ENCODE measurements around the gene ATP8B3. TPM values are rescaled to one million over a fixed set of nuclear protein-coding genes. Genes with fewer than 3 reads are reported as not detected.

ATP8B3 gene
- total RNA-seq, 1 donor from 2014 or later, result 0.96 TPM

DNA sequence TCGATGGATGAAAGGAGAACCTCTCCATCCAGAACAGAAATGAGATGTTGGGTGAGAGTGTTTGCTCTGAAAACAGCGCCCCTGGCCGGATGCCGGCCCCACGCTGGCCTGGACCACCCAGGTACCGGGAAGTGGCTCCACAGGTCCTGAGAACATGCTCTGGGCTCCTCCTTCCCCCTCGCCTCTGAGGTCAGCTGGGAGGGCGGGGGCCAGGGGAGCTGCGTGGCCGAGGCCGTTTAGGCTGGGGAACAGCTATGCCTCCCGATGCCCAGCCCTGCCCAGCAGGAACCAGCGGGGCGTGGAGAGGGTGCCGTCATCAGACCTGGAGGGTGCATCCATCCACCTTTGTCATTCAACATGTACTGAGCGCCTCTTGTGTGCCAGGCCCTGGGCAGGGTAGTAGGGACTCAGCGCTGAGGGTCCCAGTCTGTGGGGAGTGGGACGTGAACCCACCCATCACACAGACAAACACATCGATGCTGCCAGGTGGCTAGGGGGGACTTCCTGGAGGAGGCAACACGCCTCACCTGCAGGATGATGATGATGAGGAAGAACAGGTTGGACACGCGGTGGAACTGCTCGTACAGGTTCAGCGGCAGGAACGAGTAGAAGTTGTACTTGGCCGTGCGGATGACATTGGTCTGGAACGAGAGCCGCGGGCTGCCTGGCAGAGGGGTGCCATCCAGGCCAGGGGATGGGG lies 4.2 kb downstream of the ATP8B3 start:
- TF ChIP-seq, protein P1, sequence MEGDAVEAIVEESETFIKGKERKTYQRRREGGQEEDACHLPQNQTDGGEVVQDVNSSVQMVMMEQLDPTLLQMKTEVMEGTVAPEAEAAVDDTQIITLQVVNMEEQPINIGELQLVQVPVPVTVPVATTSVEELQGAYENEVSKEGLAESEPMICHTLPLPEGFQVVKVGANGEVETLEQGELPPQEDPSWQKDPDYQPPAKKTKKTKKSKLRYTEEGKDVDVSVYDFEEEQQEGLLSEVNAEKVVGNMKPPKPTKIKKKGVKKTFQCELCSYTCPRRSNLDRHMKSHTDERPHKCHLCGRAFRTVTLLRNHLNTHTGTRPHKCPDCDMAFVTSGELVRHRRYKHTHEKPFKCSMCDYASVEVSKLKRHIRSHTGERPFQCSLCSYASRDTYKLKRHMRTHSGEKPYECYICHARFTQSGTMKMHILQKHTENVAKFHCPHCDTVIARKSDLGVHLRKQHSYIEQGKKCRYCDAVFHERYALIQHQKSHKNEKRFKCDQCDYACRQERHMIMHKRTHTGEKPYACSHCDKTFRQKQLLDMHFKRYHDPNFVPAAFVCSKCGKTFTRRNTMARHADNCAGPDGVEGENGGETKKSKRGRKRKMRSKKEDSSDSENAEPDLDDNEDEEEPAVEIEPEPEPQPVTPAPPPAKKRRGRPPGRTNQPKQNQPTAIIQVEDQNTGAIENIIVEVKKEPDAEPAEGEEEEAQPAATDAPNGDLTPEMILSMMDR (IDR thresholded peaks at IDR 0.05; ENCODE audit: insufficient read depth, low read length, poor library complexity, severe bottlenecking), result no peak
- DNase-seq (ENCODE audit: low read depth), result no peak

DNA sequence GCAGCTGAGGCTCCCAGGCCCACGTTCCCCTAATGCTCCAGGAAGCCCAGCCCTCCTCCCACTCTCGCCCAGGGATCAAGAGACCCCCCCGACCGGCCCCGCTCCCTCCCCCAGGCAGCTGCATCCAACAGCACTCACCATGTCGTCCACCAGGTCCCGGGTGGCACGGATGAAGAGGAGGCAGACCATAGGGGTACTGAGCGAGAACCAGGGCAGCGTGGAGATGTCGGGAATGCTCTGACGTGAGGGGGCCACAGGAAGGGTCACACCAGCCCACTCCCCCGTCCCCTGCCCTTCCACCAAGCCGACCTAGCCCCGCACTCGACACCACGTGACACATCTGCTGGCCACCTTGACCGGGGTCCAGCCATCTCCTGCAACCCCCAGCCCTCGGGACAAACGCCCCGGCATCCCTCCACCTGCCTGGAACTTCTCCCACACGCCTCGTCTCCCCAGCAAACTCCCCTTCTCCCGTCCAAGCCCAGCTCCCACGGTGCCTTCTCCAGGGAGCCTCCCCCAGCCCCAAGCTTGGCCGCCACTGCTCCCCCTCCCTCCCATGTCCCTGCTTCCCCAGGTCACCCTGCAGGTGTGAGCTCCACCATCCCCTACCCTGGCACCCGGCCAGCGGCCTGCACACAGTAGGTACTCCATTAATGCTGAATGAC lies 4.9 kb downstream of the ATP8B3 start:
- DNase-seq (ENCODE audit: low read depth), result no peak
- no peaks in the 10 kb centered on the region for H3K36me3 ChIP-seq (ENCODE audit: control insufficient read depth, insufficient read depth, low read length)
- peaks cover 3% of the 10 kb centered on the region for H3K27me3 ChIP-seq (ENCODE audit: control insufficient read depth, insufficient read depth, low read length)
- TF ChIP-seq, protein P1 (IDR thresholded peaks at IDR 0.05; ENCODE audit: insufficient read depth, low read length, poor library complexity, severe bottlenecking), result no peak
- H3K4me3 ChIP-seq (ENCODE audit: low read depth, low read length), result no peak overlapping the region

More for the DNA sequence above, 4.2 kb downstream of the ATP8B3 start:
- H3K36me3 ChIP-seq (ENCODE audit: control insufficient read depth, insufficient read depth, low read length), result no peaks in the 10 kb centered on the region
- H3K27me3 ChIP-seq (ENCODE audit: control insufficient read depth, insufficient read depth, low read length), result peaks cover 3% of the 10 kb centered on the region
- no peak overlapping the region for H3K4me3 ChIP-seq (ENCODE audit: low read depth, low read length)

GRCh38 chr19:1806184-1807029 lies 5.7 kb downstream of the ATP8B3 start:
- Histone ChIP-seq H3K36me3 (ENCODE audit: control insufficient read depth, insufficient read depth, low read length) (no peaks in the 10 kb centered on the region), H3K4me3 (ENCODE audit: low read depth, low read length) (no peak overlapping the region), H3K27me3 (ENCODE audit: control insufficient read depth, insufficient read depth, low read length) (peaks cover 3% of the 10 kb centered on the region)
- DNase-seq (ENCODE audit: low read depth), result no peak
- TF ChIP-seq, protein P1 (IDR thresholded peaks at IDR 0.05; ENCODE audit: insufficient read depth, low read length, poor library complexity, severe bottlenecking), result no peak

DNA sequence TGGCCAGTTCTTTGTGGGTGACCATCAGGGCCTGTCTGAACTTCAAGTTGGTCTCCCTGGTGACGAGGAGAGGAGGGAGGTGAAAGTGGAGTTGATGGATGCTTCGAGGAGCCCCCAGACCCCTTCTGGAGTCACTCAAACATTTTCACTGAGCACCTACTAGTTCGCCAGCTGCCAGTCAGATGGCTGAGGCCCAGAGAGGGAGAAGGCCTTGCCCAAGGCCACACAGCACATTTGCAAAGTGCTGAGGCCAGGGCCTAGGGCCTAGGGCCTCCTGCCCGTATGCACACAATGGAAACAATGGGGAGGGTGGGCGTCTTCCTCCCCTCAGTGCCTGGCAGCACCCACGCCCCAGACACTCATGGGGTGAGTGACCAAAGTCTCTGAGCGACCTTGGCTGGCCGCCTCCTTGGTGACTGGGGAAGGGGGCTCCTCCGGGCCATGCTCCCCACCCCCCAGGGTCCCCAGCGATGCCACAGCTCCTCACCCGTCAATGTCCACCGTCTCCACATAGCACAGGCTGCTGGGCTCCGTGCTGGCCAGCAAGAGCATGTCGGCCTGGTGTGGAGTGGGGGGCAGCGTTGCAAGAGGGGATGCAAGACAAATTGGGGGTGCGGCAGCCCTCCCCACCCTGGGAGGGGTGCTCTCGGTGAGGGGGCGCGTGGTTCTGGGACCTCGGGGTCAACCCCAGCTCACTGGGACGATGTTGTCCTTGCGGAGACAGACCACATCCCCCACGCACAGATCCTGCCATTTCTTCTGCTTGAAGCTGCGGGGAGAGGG lies 6.5 kb downstream of the ATP8B3 start:
- Histone ChIP-seq H3K4me3 (ENCODE audit: low read depth, low read length) (no peak overlapping the region), H3K36me3 (ENCODE audit: control insufficient read depth, insufficient read depth, low read length) (no peaks in the 10 kb centered on the region), H3K27me3 (ENCODE audit: control insufficient read depth, insufficient read depth, low read length) (peaks cover 3% of the 10 kb centered on the region)
- TF ChIP-seq, protein P1 (IDR thresholded peaks at IDR 0.05; ENCODE audit: insufficient read depth, low read length, poor library complexity, severe bottlenecking), result no peak
- no peak for DNase-seq (ENCODE audit: low read depth)

DNA sequence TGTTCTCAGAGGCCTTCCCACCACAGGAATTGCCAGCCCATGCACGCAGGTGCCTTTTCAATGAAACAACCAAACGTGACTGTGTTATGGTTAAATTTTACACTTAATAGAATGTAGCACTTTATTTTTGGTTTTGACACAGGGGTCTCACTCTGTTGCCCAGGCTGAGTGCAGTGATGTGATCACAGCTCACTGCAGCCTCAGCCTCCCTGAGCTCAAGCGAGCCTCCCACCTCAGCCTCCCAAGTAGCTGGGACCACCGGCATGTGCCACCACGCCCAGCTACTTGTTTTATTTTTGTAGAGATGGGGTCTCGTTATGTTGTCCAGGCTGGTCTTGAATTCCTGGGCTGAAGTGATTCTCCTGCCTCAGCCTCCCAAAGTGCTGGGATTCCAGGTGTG lies 7.2 kb downstream of the ATP8B3 start:
- H3K36me3 ChIP-seq (ENCODE audit: control insufficient read depth, insufficient read depth, low read length), result no peaks in the 10 kb centered on the region
- H3K4me3 ChIP-seq (ENCODE audit: low read depth, low read length), result no peak overlapping the region
- TF ChIP-seq, protein P1 (IDR thresholded peaks at IDR 0.05; ENCODE audit: insufficient read depth, low read length, poor library complexity, severe bottlenecking), result no peak
- DNase-seq (ENCODE audit: low read depth), result no peak
- H3K27me3 ChIP-seq (ENCODE audit: control insufficient read depth, insufficient read depth, low read length), result peaks cover 6% of the 10 kb centered on the region

Data from kidney epithelial cell (primary cell).